H7 (cell line): ENCODE measurements around the gene CRIP2. TPM values are rescaled to one million over a fixed set of nuclear protein-coding genes. Genes with fewer than 3 reads are reported as not detected.

ENCODE experiments used
- DNase-seq: peaks from one replicate; pipeline ENCODE4 v3.0.0; 2012
- H3K27me3 ChIP-seq: 2 replicates; pipeline ENCODE4 v1.6.0; 2011; ENCODE audit warnings: mild to moderate bottlenecking, low read length; ENCODE audit not compliant: control insufficient read depth, insufficient read depth
- H3K36me3 ChIP-seq: replicated peaks from 2 replicates; pipeline ENCODE4 v1.5.1; 2011; ENCODE audit warnings: low read length; ENCODE audit not compliant: control insufficient read depth, insufficient read depth
- H3K4me3 ChIP-seq: 2 replicates; pipeline ENCODE4 v1.5.1; 2011; ENCODE audit warnings: low read depth, mild to moderate bottlenecking, control low read depth, low read length, moderate library complexity; ENCODE audit not compliant: insufficient read depth
- total RNA-seq: library from RNA; depleted of rRNA; stranded (reverse); fragments of >200 nt; shearing (Covaris generic); gene quantifications from 2 replicates; pipeline ENCODE4 v1.2.3, GENCODE V29; 2014

Gene CRIP2
- total RNA-seq, 1 experiment from 2014 or later, result 8.7 TPM

DNA sequence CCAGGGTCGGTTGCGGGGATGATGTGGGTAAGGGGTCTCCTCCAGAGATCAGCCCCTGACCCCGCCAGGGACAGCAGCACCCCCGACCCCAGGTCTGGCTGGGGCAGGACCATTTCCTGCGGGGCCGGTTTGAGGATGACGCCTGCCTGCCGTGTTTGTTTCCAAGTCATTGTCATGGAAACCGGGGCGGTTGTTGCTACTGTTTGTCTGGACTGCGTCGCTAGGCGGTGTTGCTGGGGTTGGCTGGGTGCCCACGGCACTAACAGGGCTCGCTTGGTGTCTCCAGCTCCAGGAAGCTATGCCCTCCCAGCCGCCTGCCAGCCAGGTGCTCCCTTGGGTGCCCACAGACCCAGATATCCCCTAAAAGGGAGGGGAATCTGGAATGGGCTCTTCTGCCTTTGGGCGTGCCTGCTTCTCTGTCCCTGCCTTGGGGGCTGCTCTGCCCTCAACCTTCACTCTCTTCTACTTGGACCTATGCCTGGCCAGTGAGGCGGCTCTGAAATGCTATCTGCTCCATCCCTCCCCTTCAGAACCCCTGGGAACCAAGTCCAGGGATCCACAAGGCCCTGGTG, 7.4 kb downstream of the CRIP2 start:
- no peak overlapping the region for H3K4me3 ChIP-seq
- peak; percentile 96 for DNase-seq
- H3K27me3 ChIP-seq, result peaks cover 81% of the 10 kb centered on the region
- H3K36me3 ChIP-seq, result no peaks in the 10 kb centered on the region

DNA sequence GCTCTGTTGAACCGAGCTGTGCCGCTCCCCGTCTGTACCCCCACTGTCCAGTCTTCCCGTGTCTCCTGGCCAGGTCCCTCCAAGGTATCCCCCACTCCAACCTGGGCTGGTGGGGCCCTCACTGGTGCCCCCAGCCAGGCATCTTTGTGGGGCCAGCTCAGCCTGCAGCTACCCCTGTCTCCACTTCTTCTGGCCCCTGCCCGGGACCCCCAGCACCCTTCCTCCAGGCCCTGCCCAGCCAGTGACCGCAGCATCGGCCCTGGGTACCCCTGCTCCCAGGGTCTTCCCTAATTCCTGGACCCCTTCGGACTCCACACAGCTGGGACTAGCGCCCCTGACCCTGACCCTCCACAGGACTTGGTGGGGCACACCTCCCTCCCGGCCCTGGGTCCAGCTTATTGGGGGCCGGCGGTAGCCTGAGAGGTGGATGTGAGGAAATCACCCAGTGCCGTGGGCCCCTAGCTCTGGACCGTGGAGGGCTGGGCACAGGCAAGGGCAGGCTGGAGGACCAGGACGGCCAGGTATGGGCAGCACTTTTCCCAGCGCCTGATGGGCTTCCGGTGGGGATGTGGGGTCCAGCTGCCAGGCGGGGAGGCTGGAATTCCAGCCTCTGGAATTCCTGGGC, 8.0 kb downstream of the CRIP2 start:
- Histone ChIP-seq H3K27me3 (peaks cover 81% of the 10 kb centered on the region), H3K36me3 (no peaks in the 10 kb centered on the region), H3K4me3 (no peak overlapping the region)
- DNase-seq, result no peak

DNA sequence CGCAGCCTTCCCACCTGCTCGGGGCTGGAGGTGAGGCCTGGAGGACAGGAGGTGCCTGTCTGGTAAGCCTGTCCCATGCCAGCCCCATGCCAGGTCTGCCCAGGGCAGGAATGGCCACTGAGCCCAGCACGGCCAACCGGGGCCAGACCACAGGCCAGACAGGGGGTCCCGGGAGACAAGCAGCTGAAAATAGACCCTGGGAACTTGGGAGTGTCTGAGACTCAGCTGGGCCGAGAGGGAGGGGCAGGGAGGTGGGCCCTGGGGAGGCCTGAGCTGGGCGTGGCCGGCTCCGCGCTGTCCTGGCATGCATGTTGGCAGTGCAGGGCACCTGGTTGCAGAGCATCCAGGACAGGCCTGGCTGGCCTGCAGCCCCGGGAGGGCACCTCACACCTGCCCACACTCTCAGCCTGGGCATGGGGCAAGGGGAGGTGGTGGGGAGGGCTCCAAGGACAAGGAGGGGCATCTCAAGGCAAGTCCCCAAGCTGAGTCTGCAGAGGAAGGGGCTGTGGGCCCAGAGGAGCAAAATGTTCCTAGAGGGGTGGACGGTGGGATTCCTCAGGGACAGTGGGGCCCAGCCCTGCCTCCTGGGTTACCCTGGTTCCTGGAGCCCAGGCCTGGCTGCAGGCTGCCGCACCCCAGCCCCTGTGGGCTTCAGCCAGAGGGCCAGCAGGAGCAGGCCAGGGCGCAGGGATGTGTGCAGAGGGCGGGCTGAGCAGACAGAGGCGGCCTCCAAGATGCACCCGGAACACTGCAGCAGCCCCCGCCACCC, 8.9 kb downstream of the CRIP2 start:
- H3K27me3 ChIP-seq, result peaks cover 81% of the 10 kb centered on the region
- H3K4me3 ChIP-seq, result no peak overlapping the region
- no peak for DNase-seq
- no peaks in the 10 kb centered on the region for H3K36me3 ChIP-seq

DNA sequence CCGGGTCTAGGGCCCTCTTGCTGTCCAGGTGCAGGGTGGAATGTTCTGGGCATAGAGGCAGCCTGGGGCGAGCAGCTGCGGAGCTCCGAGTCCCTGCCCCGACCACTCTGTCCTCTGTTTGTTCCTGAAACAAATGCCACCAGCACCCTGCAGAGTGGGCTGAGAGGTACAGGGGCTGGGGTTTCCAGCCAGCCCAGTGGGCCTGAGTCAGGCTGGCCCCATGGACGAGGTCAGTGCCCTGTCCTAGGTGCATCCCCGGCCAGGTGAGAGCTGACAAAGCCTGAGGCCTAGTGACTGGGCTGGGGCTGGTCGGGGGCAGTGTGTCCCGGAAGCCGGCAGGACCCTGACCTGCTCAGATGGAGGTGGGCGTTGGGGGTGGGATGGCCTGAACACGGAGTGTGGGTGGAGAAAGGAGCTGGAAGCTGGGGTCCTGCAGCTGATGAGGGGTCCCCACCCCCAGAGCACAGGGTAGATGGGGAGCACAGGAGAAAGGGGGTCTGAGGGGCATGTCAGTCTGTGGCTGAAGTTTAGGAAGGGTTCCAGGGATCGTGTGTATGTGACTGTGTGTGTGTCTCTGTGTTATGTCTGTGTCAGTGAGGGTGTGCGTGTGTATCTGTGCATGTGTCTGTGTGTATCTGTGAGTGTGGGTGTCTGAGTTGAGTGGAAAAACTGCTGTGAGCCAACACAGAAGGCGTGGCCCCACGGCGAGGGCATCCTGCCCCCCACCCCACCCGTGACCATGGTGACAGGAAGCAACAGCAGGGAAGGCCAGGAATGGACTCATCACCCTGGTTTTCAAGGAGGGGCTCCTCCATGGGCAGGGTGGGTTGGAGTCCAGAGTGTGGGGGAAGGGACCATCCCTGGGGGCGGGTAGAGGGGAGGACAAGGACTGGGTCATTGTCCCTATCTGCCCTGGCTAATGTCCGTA, 9.7 kb downstream of the CRIP2 start:
- DNase-seq, result no peak
- H3K27me3 ChIP-seq, result peaks cover 82% of the 10 kb centered on the region
- no peaks in the 10 kb centered on the region for H3K36me3 ChIP-seq
- no peak overlapping the region for H3K4me3 ChIP-seq

DNA sequence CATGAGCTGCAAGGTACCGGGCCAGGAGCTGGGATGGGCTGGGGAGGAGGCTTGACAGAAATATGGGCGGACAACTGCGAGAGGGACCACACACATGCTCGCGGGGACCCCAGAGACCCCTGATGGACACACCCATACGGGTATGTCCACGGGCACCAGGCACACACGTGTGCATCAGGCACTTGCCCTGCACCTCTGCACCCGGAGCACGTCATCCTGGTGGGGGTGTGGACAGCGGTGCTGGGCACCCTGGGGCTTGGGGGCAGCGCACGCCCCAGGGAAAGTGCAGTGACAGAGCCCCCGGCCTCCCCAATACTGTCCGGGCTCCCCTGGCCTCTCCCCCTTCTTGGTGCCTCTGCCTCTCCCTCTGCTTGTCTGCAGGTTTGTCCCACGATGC, 10.4 kb downstream of the CRIP2 start:
- Histone ChIP-seq H3K4me3 (no peak overlapping the region), H3K27me3 (peaks cover 79% of the 10 kb centered on the region), H3K36me3 (no peaks in the 10 kb centered on the region)
- no peak for DNase-seq

DNA sequence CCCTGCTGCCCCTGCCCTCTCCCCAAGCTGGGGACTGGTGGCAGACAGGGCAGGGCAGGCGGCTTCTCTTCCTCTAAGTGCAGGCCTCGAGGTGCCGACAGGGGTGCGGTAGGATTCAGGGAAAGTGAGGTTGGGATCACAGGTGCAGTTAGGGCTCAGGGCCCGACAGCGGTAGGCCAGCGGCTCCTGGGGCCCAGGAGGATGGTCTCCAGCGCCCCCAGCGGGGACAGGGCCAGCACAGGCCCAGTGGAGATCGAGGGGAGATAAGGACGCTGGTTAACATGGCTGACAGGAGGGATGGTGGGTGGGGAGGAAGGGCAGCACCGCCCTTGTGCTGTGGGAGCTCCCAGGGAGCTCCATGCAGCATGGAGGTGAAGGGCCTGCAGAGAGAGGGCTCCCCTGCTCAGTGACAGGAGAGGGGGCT, 11.1 kb downstream of the CRIP2 start:
- DNase-seq, result peak; percentile 97
- peaks cover 72% of the 10 kb centered on the region for H3K27me3 ChIP-seq
- H3K4me3 ChIP-seq, result no peak overlapping the region; the same call in 1 of the 2 replicates
- H3K36me3 ChIP-seq, result no peaks in the 10 kb centered on the region

DNA sequence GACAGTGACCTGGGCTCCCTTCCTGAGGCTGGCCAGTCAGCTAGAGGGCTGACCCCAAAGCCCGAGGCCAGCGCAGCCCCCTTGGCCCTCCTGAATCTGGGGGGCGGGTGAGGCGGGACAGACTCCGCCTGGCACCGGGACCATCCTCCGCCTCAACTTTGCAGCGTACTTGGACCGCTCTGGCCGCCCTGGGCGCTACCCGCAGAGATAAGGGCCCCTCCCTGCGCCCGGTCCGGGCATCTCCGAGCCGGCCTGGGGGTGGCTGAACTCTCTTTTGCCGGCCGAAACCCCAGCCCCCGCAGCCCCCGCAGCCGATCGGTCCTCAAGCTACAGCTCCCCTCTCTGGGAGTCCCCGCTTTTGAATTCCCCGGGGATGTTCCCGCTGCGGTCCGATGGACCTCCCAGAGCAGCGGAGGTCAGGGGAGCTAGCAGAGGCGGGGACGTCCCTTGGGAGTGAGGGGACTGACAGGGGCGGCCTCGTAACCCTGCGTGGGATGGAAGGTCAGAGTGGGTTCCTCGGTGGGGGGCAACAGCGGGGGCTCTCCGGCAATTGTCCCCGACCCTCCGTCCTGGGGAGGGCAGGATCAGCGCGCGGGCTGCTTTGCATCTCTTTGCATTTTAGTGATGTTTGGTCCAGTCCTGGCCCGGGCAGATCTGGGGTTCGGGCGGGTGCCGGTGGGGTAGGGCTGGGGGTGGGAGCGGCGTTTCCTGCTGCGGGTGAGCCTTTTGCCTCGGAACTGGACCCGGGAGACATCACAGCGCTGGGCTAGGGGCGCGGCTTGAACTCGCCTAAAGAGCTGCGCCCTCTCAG, 11.7 kb downstream of the CRIP2 start, which contains the start of gene CRIP1:
Gene CRIP1, plus strand, starts transcription at position 724 of the 811 bp plus-strand sequence. CDS start 374 bp downstream, outside the sequence.
- Histone ChIP-seq H3K4me3 (peak within 1 kb of the TSS; percentile 35), H3K27me3 (peaks cover 67% of the 10 kb centered on the region)

DNA sequence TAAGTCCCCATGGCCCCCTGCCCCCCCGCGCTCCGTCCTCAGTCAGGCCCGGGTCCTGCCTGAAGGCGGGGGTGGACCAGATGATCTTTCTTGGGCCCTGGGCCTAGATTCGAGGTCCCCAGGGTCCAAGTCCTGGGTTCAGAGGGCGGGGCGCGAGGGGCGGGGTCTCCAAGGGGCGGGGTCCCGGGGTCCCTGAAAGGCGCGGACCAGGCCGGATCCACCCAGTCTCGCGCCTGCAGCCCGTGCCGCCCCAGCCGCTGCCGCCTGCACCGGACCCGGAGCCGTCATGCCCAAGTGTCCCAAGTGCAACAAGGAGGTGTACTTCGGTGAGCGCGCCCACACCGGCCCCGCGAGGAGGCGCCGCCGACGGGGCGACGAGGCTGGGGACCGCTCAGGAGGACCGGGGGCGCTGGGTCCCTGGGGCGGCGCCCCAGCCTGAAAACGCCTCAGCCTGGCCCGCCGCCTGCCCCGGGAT, 12.4 kb downstream of the CRIP2 start:
- peak; percentile 86 for DNase-seq
- peaks cover 63% of the 10 kb centered on the region for H3K27me3 ChIP-seq
- H3K36me3 ChIP-seq, result no peaks in the 10 kb centered on the region
- peak overlapping the region; percentile 35 for H3K4me3 ChIP-seq

More for the DNA sequence above, 11.7 kb downstream of the CRIP2 start, which contains the start of gene CRIP1:
- DNase-seq, result no peak
- H3K36me3 ChIP-seq, result no peaks in the 10 kb centered on the region

DNA sequence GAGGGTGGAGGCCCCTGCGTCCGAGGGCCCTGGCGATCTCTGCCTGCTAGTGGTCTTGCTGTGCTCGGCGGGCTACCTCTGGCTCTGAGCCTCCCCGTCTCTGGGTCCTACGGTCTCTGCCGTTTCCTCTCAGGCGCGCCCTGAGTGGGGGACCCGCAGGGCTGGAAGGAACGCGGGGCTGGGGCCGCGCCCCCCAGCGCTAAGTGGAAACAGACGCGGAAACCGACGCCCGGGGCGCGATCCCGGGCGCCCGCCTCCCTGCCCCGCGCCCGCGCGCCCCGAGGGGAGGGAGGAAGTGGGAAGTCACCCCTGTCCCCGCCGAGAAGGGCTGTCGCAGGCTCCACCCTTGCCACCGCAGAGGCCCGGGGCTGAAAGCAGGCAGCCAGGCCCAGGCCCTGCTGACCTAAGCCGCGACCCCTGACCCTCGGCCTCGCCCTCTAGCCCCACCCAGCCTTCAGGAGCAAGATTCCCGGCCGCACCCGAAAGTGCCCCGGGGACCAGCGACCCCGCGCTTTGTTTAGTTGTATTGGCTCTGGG, 12.9 kb downstream of the CRIP2 start:
- Histone ChIP-seq H3K36me3 (no peaks in the 10 kb centered on the region), H3K4me3 (peak overlapping the region; percentile 35), H3K27me3 (peaks cover 59% of the 10 kb centered on the region)
- DNase-seq, result no peak

DNA sequence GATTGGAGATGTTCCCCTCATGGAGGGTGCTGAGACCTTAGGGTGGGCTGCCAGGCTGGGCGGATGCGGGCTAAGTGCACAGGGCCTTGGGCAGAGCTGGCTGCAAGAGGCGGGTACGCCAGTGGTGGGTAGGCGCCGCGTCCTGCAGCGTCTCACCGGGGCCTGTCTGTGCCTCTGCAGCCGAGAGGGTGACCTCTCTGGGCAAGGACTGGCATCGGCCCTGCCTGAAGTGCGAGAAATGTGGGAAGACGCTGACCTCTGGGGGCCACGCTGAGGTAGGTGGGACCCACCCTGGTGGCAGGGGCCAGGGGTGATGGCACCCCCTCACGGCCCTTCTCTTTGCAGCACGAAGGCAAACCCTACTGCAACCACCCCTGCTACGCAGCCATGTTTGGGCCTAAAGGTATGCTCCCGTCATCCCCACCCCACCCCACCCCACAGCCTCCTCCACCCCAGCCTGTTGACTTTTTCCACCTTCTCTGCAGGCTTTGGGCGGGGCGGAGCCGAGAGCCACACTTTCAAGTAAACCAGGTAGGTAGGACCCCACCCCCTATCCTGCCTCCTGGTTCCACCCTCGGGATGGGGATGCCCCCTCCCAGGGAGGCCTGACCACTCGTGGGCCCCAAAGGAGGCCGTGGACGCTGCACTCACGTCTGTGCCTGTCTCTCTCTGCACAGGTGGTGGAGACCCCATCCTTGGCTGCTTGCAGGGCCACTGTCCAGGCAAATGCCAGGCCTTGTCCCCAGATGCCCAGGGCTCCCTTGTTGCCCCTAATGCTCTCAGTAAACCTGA, 13.6 kb downstream of the CRIP2 start:
- Histone ChIP-seq H3K27me3 (peaks cover 54% of the 10 kb centered on the region), H3K36me3 (no peaks in the 10 kb centered on the region), H3K4me3 (no peak overlapping the region)
- no peak for DNase-seq

DNA sequence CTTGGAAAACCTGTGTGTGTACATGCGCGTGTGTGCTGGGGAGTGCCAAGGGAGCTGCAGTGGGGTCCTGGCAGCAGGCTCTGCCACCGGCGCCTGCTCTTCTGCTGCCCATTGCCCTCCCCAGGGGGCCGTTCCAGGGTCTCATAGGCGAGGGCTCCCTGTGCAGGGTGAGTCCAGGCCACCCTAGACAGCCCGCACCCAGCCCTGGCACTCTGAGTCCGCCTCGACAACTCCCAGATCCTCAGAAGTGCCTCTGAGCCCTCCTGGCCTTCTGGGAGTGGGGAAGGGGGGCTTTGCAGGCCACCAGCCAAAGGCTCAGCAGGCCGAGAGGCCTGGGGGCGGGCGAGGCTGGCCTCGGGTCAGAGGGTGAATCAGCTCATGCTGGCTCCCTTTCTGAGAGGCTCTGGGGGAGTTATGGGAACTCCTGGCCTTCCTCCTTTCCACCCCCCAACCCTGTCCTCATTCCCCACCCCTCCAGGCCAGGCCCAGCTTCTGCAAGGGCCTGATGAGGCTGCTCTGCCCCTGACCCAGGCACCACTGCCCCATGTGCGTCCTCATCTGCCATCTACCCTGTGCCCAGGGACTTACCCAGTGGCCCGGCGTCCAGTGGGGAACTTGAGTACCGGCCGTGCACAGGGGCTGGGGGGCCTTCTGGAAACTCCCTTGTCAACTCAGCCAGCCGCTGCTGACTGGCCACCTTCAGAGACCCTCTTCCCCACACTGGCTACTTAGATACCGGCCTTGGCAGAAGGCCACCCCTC, 14.3 kb downstream of the CRIP2 start:
- no peak overlapping the region for H3K4me3 ChIP-seq
- no peaks in the 10 kb centered on the region for H3K36me3 ChIP-seq
- DNase-seq, result no peak
- peaks cover 53% of the 10 kb centered on the region for H3K27me3 ChIP-seq

DNA sequence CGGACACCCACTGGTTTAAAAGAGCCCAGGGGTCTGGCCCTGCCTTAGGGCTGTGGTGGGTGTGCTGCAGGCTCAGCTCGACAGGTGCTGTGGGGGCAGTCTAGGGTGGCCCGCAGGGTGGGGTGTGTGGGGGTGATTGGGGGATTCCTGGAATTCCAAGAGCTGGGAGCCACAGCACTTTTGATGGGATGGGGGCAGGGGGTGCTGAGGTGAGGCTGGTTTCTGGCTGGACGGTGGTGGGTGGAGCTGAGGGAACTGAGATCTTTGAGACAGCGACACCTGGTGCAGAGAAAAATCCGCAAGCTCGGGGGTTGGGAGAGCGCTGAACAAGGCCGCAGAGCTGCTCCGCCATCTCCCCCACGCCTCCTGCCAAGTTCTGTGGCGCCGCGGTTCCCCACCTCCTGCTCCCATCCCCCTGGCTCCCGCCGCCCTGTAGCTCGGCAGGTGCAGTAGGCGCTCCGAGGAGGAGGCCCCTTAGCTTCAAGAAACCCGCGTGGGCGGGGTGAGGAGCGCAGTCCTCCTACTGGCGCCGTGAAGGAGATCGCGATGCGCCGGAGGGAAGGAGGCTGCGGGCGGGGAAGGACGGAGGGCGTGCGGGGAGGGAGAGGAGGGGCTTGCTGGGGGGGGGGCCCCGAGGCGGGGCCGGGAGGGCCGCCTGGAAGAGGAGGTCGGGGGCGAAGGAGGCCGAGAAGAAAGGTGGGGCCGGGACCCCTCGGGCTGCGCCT, 15.1 kb downstream of the CRIP2 start:
- peaks cover 49% of the 10 kb centered on the region for H3K27me3 ChIP-seq
- peak; percentile 94 for DNase-seq
- peak overlapping the region; percentile 56 for H3K4me3 ChIP-seq
- no peaks in the 10 kb centered on the region for H3K36me3 ChIP-seq
